ENCODE measurements around the gene FAM89B. TPM values are rescaled to one million over a fixed set of nuclear protein-coding genes. Genes with fewer than 3 reads are reported as not detected.

The FAM89B gene
- total RNA-seq, 1 donor: 31.5 TPM

- H3K4me1 ChIP-seq (ENCODE audit: insufficient read depth, low read length): peaks cover 54% of the 10 kb centered on the region
These were observed 12.3 kb upstream of the FAM89B start for GRCh38 chr11:65559951-65560537.

GRCh38 chr11:65560555-65561418, 11.6 kb upstream of the FAM89B start:
- H3K27me3 ChIP-seq (ENCODE audit: insufficient read depth, low read length): no peaks in the 10 kb centered on the region
- H3K27ac ChIP-seq (ENCODE audit: low read depth, low read length): peak overlapping the region; percentile 86
- H4K20me1 ChIP-seq (ENCODE audit: insufficient read depth, low read length): peaks cover 3% of the 10 kb centered on the region
- H3K36me3 ChIP-seq (ENCODE audit: insufficient read depth, low read length): no peaks in the 10 kb centered on the region
- DNase-seq (ENCODE audit: insufficient read length, low spot score, missing footprints): peak; percentile 94
- peak overlapping the region; percentile 47 for H3K4me2 ChIP-seq (ENCODE audit: insufficient read depth, low read length)
- TF ChIP-seq CTCF (IDR thresholded peaks at IDR 0.05; ENCODE audit: extremely low read depth, low read depth, low read length): no peak
- H3K9me3 ChIP-seq (ENCODE audit: low read depth, low read length): no peaks in the 10 kb centered on the region
- H3K79me2 ChIP-seq (ENCODE audit: insufficient read depth, low read length): peaks cover 17% of the 10 kb centered on the region
- peak overlapping the region; percentile 77 for H2AFZ ChIP-seq (ENCODE audit: low read length)
- H3K4me1 ChIP-seq (ENCODE audit: insufficient read depth, low read length): peaks cover 53% of the 10 kb centered on the region
- H3K4me3 ChIP-seq (ENCODE audit: insufficient read depth, low read length): no peak overlapping the region

More at GRCh38 chr11:65559951-65560537, 12.3 kb upstream of the FAM89B start:
- H3K79me2 ChIP-seq (ENCODE audit: insufficient read depth, low read length): peaks cover 24% of the 10 kb centered on the region
- H3K4me3 ChIP-seq (ENCODE audit: insufficient read depth, low read length): no peak overlapping the region
- H3K4me2 ChIP-seq (ENCODE audit: insufficient read depth, low read length): peak overlapping the region; percentile 47
- no peak overlapping the region for H2AFZ ChIP-seq (ENCODE audit: low read length)
- H3K36me3 ChIP-seq (ENCODE audit: insufficient read depth, low read length): no peaks in the 10 kb centered on the region
- peak; percentile 96 for DNase-seq (ENCODE audit: insufficient read length, low spot score, missing footprints)
- H3K27me3 ChIP-seq (ENCODE audit: insufficient read depth, low read length): no peaks in the 10 kb centered on the region
- no peaks in the 10 kb centered on the region for H3K9me3 ChIP-seq (ENCODE audit: low read depth, low read length)
- peak overlapping the region; percentile 86 for H3K27ac ChIP-seq (ENCODE audit: low read depth, low read length)
- H4K20me1 ChIP-seq (ENCODE audit: insufficient read depth, low read length): peaks cover 10% of the 10 kb centered on the region
- no peak for TF ChIP-seq CTCF (IDR thresholded peaks at IDR 0.05; ENCODE audit: extremely low read depth, low read depth, low read length)

GRCh38 chr11:65562020-65562419, 10.3 kb upstream of the FAM89B start:
- DNase-seq (ENCODE audit: insufficient read length, low spot score, missing footprints): no peak
- H3K36me3 ChIP-seq (ENCODE audit: insufficient read depth, low read length): no peaks in the 10 kb centered on the region
- no peaks in the 10 kb centered on the region for H3K27me3 ChIP-seq (ENCODE audit: insufficient read depth, low read length)
- peaks cover 49% of the 10 kb centered on the region for H3K4me1 ChIP-seq (ENCODE audit: insufficient read depth, low read length)
- no peak overlapping the region for H3K4me2 ChIP-seq (ENCODE audit: insufficient read depth, low read length)
- no peak overlapping the region for H3K27ac ChIP-seq (ENCODE audit: low read depth, low read length)
- H2AFZ ChIP-seq (ENCODE audit: low read length): no peak overlapping the region
- H3K4me3 ChIP-seq (ENCODE audit: insufficient read depth, low read length): no peak overlapping the region
- peaks cover 12% of the 10 kb centered on the region for H3K79me2 ChIP-seq (ENCODE audit: insufficient read depth, low read length)
- H4K20me1 ChIP-seq (ENCODE audit: insufficient read depth, low read length): no peaks in the 10 kb centered on the region
- H3K9me3 ChIP-seq (ENCODE audit: low read depth, low read length): no peaks in the 10 kb centered on the region
- TF ChIP-seq CTCF (IDR thresholded peaks at IDR 0.05; ENCODE audit: extremely low read depth, low read depth, low read length): no peak

GRCh38 chr11:65562788-65563187, 9.6 kb upstream of the FAM89B start:
- Histone ChIP-seq H3K36me3 (ENCODE audit: insufficient read depth, low read length) (no peaks in the 10 kb centered on the region), H3K4me3 (ENCODE audit: insufficient read depth, low read length) (no peak overlapping the region), H3K27me3 (ENCODE audit: insufficient read depth, low read length) (no peaks in the 10 kb centered on the region), H3K4me1 (ENCODE audit: insufficient read depth, low read length) (peaks cover 49% of the 10 kb centered on the region), H3K9me3 (ENCODE audit: low read depth, low read length) (no peaks in the 10 kb centered on the region), H3K79me2 (ENCODE audit: insufficient read depth, low read length) (peaks cover 9% of the 10 kb centered on the region), H2AFZ (ENCODE audit: low read length) (no peak overlapping the region), H3K4me2 (ENCODE audit: insufficient read depth, low read length) (no peak overlapping the region), H3K27ac (ENCODE audit: low read depth, low read length) (no peak overlapping the region), H4K20me1 (ENCODE audit: insufficient read depth, low read length) (no peaks in the 10 kb centered on the region)
- no peak for DNase-seq (ENCODE audit: insufficient read length, low spot score, missing footprints)
- TF ChIP-seq CTCF (IDR thresholded peaks at IDR 0.05; ENCODE audit: extremely low read depth, low read depth, low read length): no peak
